Stomach (tissue), 4 donors: Measurements from ENCODE around the gene TRIM10.

Source experiments
- POLR2AphosphoS5 ChIP-seq, 3 donors: sonication (generic); formaldehyde crosslinking; IDR thresholded peaks; one replicate each; pipeline ENCODE4 v1.6.1; 2016; ENCODE audit warnings: antibody characterized with exemption in 3 of 3
- TF ChIP-seq, protein P1 (sequence below), 7 experiments: fragments of 450-650 bp in 4 of 7; fragments of 200-600 bp in 3 of 7; sonication (generic) in 3 of 7; IDR thresholded peaks; one replicate each; pipeline ENCODE4 v1.5.1; 2016 to 2019; ENCODE audit warnings: antibody characterized with exemption in 7 of 7, control low read depth in 2 of 7, mild to moderate bottlenecking in 1 of 7

- no peak for TF ChIP-seq POLR2AphosphoS5 (IDR thresholded peaks at IDR 0.05)
- TF ChIP-seq, protein P1, sequence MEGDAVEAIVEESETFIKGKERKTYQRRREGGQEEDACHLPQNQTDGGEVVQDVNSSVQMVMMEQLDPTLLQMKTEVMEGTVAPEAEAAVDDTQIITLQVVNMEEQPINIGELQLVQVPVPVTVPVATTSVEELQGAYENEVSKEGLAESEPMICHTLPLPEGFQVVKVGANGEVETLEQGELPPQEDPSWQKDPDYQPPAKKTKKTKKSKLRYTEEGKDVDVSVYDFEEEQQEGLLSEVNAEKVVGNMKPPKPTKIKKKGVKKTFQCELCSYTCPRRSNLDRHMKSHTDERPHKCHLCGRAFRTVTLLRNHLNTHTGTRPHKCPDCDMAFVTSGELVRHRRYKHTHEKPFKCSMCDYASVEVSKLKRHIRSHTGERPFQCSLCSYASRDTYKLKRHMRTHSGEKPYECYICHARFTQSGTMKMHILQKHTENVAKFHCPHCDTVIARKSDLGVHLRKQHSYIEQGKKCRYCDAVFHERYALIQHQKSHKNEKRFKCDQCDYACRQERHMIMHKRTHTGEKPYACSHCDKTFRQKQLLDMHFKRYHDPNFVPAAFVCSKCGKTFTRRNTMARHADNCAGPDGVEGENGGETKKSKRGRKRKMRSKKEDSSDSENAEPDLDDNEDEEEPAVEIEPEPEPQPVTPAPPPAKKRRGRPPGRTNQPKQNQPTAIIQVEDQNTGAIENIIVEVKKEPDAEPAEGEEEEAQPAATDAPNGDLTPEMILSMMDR (IDR thresholded peaks at IDR 0.05): no peak
These were observed 2.5 kb downstream of the TRIM10 start for GRCh38 chr6:30158475-30159040.
